Measurements from ENCODE around the gene GDAP1L1.

Gene GDAP1L1

GRCh38 chr20:44219170-44219730 is 27.9 kb upstream of the GDAP1L1 start:
- no peak for DNase-seq (ENCODE audit: extremely low read depth, low read depth)
- no peak for TF ChIP-seq CTCF (IDR thresholded peaks at IDR 0.05; ENCODE audit: low read depth, low read length, missing control alignments)
- no peak overlapping the region for H3K4me3 ChIP-seq (replicated peaks; ENCODE audit: low read depth, low read length)

GRCh38 chr20:44219791-44220190 is 27.3 kb upstream of the GDAP1L1 start:
- DNase-seq (ENCODE audit: extremely low read depth, low read depth), result no peak
- no peak for TF ChIP-seq CTCF (IDR thresholded peaks at IDR 0.05; ENCODE audit: low read depth, low read length, missing control alignments)
- H3K4me3 ChIP-seq (replicated peaks; ENCODE audit: low read depth, low read length), result no peak overlapping the region

GRCh38 chr20:44221368-44221954 is 25.6 kb upstream of the GDAP1L1 start:
- no peak for TF ChIP-seq CTCF (IDR thresholded peaks at IDR 0.05; ENCODE audit: low read depth, low read length, missing control alignments)
- no peak overlapping the region for H3K4me3 ChIP-seq (replicated peaks; ENCODE audit: low read depth, low read length)
- no peak for DNase-seq (ENCODE audit: extremely low read depth, low read depth)

GRCh38 chr20:44222027-44222426 is 25.1 kb upstream of the GDAP1L1 start:
- no peak for TF ChIP-seq CTCF (IDR thresholded peaks at IDR 0.05; ENCODE audit: low read depth, low read length, missing control alignments)
- no peak overlapping the region for H3K4me3 ChIP-seq (replicated peaks; ENCODE audit: low read depth, low read length)
- no peak for DNase-seq (ENCODE audit: extremely low read depth, low read depth)

- no peak for TF ChIP-seq CTCF (IDR thresholded peaks at IDR 0.05; ENCODE audit: low read depth, low read length, missing control alignments)
- no peak overlapping the region for H3K4me3 ChIP-seq (replicated peaks; ENCODE audit: low read depth, low read length)
- no peak for DNase-seq (ENCODE audit: extremely low read depth, low read depth)
Measured at GRCh38 chr20:44222633-44223368, 24.3 kb upstream of the GDAP1L1 start.

GRCh38 chr20:44223721-44224120 is 23.4 kb upstream of the GDAP1L1 start:
- H3K4me3 ChIP-seq (replicated peaks; ENCODE audit: low read depth, low read length), result no peak overlapping the region
- TF ChIP-seq CTCF (IDR thresholded peaks at IDR 0.05; ENCODE audit: low read depth, low read length, missing control alignments), result no peak
- DNase-seq (ENCODE audit: extremely low read depth, low read depth), result no peak
